ENCODE measurements around the gene HOXA10. TPM values are rescaled to one million over a fixed set of nuclear protein-coding genes. Genes with fewer than 3 reads are reported as not detected.

The HOXA10 gene
- total and polyA plus RNA-seq, 2 experiments from 2014 or later = 7.7 to 15.1 TPM

GRCh38 chr7:27123477-27124053, 50.6 kb downstream of the HOXA10 start:
- Histone ChIP-seq H3K27me3 (peaks cover 73% of the 10 kb centered on the region), H4K20me1 (ENCODE audit: insufficient read depth, poor library complexity, severe bottlenecking) (no peaks in the 10 kb centered on the region), H3K4me1 (ENCODE audit: insufficient read depth) (peaks cover 11% of the 10 kb centered on the region), H3K9me2 (replicated peaks; ENCODE audit: insufficient read depth) (no peaks in the 10 kb centered on the region), H3K79me2 (peaks cover 11% of the 10 kb centered on the region), H3K4me3 (peak overlapping the region; percentile 33), H3K9me3 (ENCODE audit: low read depth) (no peaks in the 10 kb centered on the region), H2AFZ (no peak overlapping the region), H3K36me3 (replicated peaks; ENCODE audit: insufficient read depth, low read depth) (no peaks in the 10 kb centered on the region), H3K4me2 (peak overlapping the region; percentile 66), H3K27ac (peak overlapping the region; percentile 89)
- WGBS (ENCODE audit: low lambda C conversion rate, missing lambda C conversion rate) = 46% methylated on average over 19 of the region's 26 CpGs
- TF ChIP-seq EZH2phosphoT487 (IDR thresholded peaks at IDR 0.05; ENCODE audit: low read depth, severe bottlenecking, unreplicated experiment) = no peak
- TF ChIP-seq, protein P1, sequence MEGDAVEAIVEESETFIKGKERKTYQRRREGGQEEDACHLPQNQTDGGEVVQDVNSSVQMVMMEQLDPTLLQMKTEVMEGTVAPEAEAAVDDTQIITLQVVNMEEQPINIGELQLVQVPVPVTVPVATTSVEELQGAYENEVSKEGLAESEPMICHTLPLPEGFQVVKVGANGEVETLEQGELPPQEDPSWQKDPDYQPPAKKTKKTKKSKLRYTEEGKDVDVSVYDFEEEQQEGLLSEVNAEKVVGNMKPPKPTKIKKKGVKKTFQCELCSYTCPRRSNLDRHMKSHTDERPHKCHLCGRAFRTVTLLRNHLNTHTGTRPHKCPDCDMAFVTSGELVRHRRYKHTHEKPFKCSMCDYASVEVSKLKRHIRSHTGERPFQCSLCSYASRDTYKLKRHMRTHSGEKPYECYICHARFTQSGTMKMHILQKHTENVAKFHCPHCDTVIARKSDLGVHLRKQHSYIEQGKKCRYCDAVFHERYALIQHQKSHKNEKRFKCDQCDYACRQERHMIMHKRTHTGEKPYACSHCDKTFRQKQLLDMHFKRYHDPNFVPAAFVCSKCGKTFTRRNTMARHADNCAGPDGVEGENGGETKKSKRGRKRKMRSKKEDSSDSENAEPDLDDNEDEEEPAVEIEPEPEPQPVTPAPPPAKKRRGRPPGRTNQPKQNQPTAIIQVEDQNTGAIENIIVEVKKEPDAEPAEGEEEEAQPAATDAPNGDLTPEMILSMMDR (IDR thresholded peaks at IDR 0.05; ENCODE audit: poor library complexity) = no peak
- no peak for TF ChIP-seq EZH2 (IDR thresholded peaks at IDR 0.05; ENCODE audit: borderline replicate concordance)
- no peak for DNase-seq (ENCODE audit: low spot score)

DNA sequence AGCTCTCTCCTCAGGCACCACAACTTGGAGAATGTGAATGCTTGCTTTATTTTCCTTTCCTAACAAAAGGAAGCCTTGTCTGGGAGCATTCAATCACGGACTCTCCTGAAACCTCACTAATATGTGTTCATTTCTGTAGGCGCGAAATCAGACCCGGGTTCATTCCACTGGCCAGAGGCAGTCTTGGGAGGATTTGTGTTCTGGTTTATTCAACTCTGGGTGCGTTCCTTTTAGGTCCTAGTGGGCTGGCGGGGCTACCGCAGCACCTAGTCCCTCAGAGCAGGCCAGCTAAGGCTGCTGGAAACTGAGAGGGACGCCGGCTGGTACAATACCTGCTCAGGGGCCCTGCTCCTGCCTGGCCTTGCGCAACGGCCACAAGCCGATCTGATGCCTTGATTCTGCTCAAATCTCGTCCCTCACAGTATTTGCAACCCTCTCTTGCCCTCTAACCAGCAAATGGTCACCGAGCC, 51.1 kb downstream of the HOXA10 start:
- Histone ChIP-seq H3K9me3 (ENCODE audit: low read depth) (no peaks in the 10 kb centered on the region), H3K4me3 (peak overlapping the region; percentile 33), H3K27me3 (peaks cover 73% of the 10 kb centered on the region), H3K36me3 (replicated peaks; ENCODE audit: insufficient read depth, low read depth) (no peaks in the 10 kb centered on the region), H3K4me2 (peak overlapping the region; percentile 66), H4K20me1 (ENCODE audit: insufficient read depth, poor library complexity, severe bottlenecking) (no peaks in the 10 kb centered on the region), H3K4me1 (ENCODE audit: insufficient read depth) (peaks cover 11% of the 10 kb centered on the region), H2AFZ (no peak overlapping the region), H3K9me2 (replicated peaks; ENCODE audit: insufficient read depth) (no peaks in the 10 kb centered on the region), H3K27ac (peak overlapping the region; percentile 89), H3K79me2 (peaks cover 11% of the 10 kb centered on the region)
- DNase-seq (ENCODE audit: low spot score) = no peak
- TF ChIP-seq, protein P1 (IDR thresholded peaks at IDR 0.05; ENCODE audit: poor library complexity) = no peak
- WGBS (ENCODE audit: low lambda C conversion rate, missing lambda C conversion rate) = 28% methylated on average over 14 of the region's 14 CpGs

DNA sequence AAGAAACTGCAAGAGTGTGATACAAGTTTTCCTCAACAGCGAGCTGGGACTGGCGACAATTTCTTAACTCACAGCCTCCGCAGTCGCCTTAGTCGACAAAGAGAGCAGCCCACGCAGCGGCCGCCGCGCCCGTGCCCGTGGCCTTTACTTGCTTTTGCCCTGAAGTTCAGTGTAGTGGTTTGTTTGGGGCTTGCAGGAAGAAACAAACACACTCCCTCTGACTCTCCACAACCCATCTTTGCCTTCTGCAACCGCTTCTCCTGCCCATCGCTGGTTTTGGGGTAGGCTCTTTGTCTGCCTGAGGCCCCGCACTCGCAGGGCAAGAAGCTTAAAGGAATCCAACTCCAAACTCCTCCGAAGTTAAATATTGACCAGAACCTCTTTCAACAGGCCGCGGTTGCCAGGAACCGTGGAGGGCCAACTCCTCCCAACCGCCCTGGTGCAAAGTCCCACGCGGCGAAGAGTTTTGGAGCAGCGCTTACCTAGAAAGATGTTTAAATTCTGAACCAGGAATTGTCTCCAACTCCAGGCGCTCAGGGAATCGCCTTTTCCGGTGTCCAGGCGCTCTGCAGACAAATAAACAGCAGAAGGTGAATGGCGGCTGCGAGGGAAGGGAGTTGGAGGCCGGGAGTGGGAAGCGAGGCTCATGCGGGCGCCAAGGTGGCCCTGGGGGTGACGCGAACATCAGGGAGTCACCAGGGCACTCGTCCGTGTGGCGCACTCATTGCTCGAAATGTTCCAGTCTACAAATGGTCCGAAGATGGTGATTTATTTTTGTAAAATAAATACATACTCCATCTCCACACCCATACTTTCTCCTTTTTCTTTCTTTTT, 51.8 kb downstream of the HOXA10 start:
- Histone ChIP-seq H3K36me3 (replicated peaks; ENCODE audit: insufficient read depth, low read depth) (no peaks in the 10 kb centered on the region), H3K4me2 (peak overlapping the region; percentile 66), H3K27me3 (peaks cover 67% of the 10 kb centered on the region), H3K9me3 (ENCODE audit: low read depth) (no peaks in the 10 kb centered on the region), H3K9me2 (replicated peaks; ENCODE audit: insufficient read depth) (no peaks in the 10 kb centered on the region), H3K79me2 (peaks cover 16% of the 10 kb centered on the region), H2AFZ (no peak overlapping the region), H3K4me3 (peak overlapping the region; percentile 33), H4K20me1 (ENCODE audit: insufficient read depth, poor library complexity, severe bottlenecking) (no peaks in the 10 kb centered on the region), H3K27ac (peak overlapping the region; percentile 89), H3K4me1 (ENCODE audit: insufficient read depth) (peaks cover 11% of the 10 kb centered on the region)
- WGBS (ENCODE audit: low lambda C conversion rate, missing lambda C conversion rate) = 23% methylated on average over 42 of the region's 42 CpGs
- DNase-seq (ENCODE audit: low spot score) = peak; percentile 58
- peak; percentile 39 for TF ChIP-seq EZH2 (IDR thresholded peaks at IDR 0.05; ENCODE audit: borderline replicate concordance)
- no peak for TF ChIP-seq EZH2phosphoT487 (IDR thresholded peaks at IDR 0.05; ENCODE audit: low read depth, severe bottlenecking, unreplicated experiment)
- TF ChIP-seq, protein P1 (IDR thresholded peaks at IDR 0.05; ENCODE audit: poor library complexity) = no peak
